A549 (cell line): ENCODE data around the gene SIRT2. TPM values are rescaled to one million over a fixed set of nuclear protein-coding genes. Genes with fewer than 3 reads are reported as not detected.

Experiments used
- ATAC-seq, 2 experiments: fragments of 200-7000 bp in 1 of 2; fragments of >200 bp in 1 of 2; cut with Nextera tagmentation in 1 of 2; cut with Tn5 transposase in 1 of 2; 3 replicates each; pipeline versions ENCODE4 v1.8.0 to v1.9.1; 2018 to 2020; ENCODE audit warnings: mild to moderate bottlenecking in 1 of 2, moderate library complexity in 1 of 2
- CTCF ChIA-PET: fragments of 300-600 bp; sonication (Branson Sonifier 250); formaldehyde crosslinking; extraction: SDS; loops from one replicate; lab custom pipeline; 2021; ENCODE audit warnings: antibody characterized with exemption, inconsistent platforms; lab: Yijun Ruan, JAX
- POLR2A ChIA-PET: fragments of 350-600 bp; formaldehyde crosslinking; extraction: SDS; loops from one replicate; lab custom pipeline; 2021; ENCODE audit warnings: antibody characterized with exemption, inconsistent platforms; lab: Yijun Ruan, JAX
- DNase-seq, 2 experiments: peaks; one replicate each; pipeline versions ENCODE4 v3.0.0 to v3.0.0-alpha.2; 2011 to 2016; ENCODE audit warnings: low read depth in 1 of 2, low spot score in 1 of 2
- FAIRE-seq: peaks from 2 replicates; lab custom pipeline; 2011; peaks lifted over from hg19 to GRCh38; lab: Jason Lieb, UNC
- H3K27ac ChIP-seq, 2 experiments: fragments of >200 bp; sonication (Bioruptor Twin); formaldehyde crosslinking; 3 replicates each; pipeline ENCODE4 v1.5.1; 2016 to 2017
- H3K4me1 ChIP-seq: fragments of >200 bp; sonication (Bioruptor Twin); formaldehyde crosslinking; 3 replicates; pipeline ENCODE4 v1.6.1; 2016
- H3K4me2 ChIP-seq: fragments of >200 bp; sonication (Bioruptor Twin); formaldehyde crosslinking; 3 replicates; pipeline ENCODE4 v1.6.1; 2016
- H3K4me3 ChIP-seq: fragments of >200 bp; sonication (Bioruptor Twin); formaldehyde crosslinking; 3 replicates; pipeline ENCODE4 v1.5.1; 2016
- H3K9me3 ChIP-seq: fragments of >200 bp; sonication (Bioruptor Twin); formaldehyde crosslinking; 3 replicates; pipeline ENCODE4 v1.6.1; 2016
- CBX2 ChIP-seq: fragments of 200-600 bp; sonication (generic); IDR thresholded peaks from 2 replicates; pipeline ENCODE4 v1.6.1; 2016; ENCODE audit warnings: low read depth, mild to moderate bottlenecking, borderline replicate concordance
- CBX8 ChIP-seq: fragments of 200-600 bp; sonication (generic); IDR thresholded peaks from 2 replicates; pipeline ENCODE4 v1.6.1; 2016
- CEBPB ChIP-seq, 2 experiments: fragments of >200 bp in 1 of 2; sonication (Bioruptor Twin) in 1 of 2; formaldehyde crosslinking in 1 of 2; IDR thresholded peaks; 2 replicates each; pipeline ENCODE4 v1.6.1; 2012 to 2016
- EHMT2 ChIP-seq: fragments of 200-600 bp; sonication (generic); IDR thresholded peaks from 2 replicates; pipeline ENCODE4 v1.6.1; 2016; ENCODE audit warnings: antibody characterized with exemption, low read depth, mild to moderate bottlenecking, moderate library complexity
- EP300 ChIP-seq, 2 experiments: fragments of >200 bp; sonication (Bioruptor Twin); formaldehyde crosslinking; IDR thresholded peaks; 2 replicates in 1 of 2; 3 replicates in 1 of 2; pipeline ENCODE4 v1.6.1; 2016 to 2017
- FOSL2 ChIP-seq, 2 experiments: fragments of 450-650 bp in 1 of 2; fragments of >200 bp in 1 of 2; sonication (Bioruptor Twin) in 1 of 2; formaldehyde crosslinking; IDR thresholded peaks; 2 replicates each; pipeline versions ENCODE4 v1.5.0 to v1.6.1; 2016 to 2020; ENCODE audit warnings: mild to moderate bottlenecking in 1 of 2, moderate library complexity in 1 of 2
- HDAC2 ChIP-seq: fragments of 200-600 bp; sonication (generic); IDR thresholded peaks from 2 replicates; pipeline ENCODE4 v1.6.1; 2016
- HOXB13 ChIP-seq: fragments of 250-450 bp; sonication (Bioruptor Pico); IDR thresholded peaks from 2 replicates; pipeline ENCODE4 v1.5.0; 2020; ENCODE audit warnings: low read depth, mild to moderate bottlenecking, moderate library complexity
- HOXB5 ChIP-seq: fragments of 250-450 bp; sonication (Bioruptor Pico); IDR thresholded peaks from 2 replicates; pipeline ENCODE4 v1.5.0; 2020; ENCODE audit warnings: mild to moderate bottlenecking, moderate library complexity
- JUN ChIP-seq, 2 experiments: fragments of >200 bp; sonication (Bioruptor Twin); formaldehyde crosslinking; IDR thresholded peaks; 2 replicates in 1 of 2; 3 replicates in 1 of 2; pipeline ENCODE4 v1.6.1; 2016 to 2017
- JUNB ChIP-seq: fragments of >200 bp; sonication (Bioruptor Twin); formaldehyde crosslinking; IDR thresholded peaks from 2 replicates; pipeline ENCODE4 v1.6.1; 2016
- KDM1A ChIP-seq: fragments of 200-600 bp; sonication (generic); IDR thresholded peaks from 2 replicates; pipeline ENCODE4 v1.6.1; 2016; ENCODE audit warnings: low read depth, mild to moderate bottlenecking
- KDM5A ChIP-seq: fragments of 200-600 bp; sonication (generic); IDR thresholded peaks from 2 replicates; pipeline ENCODE4 v1.6.1; 2016; ENCODE audit warnings: antibody characterized with exemption, mild to moderate bottlenecking
- MAFK ChIP-seq: fragments of 450-650 bp; IDR thresholded peaks from 2 replicates; pipeline ENCODE4 v1.6.1; 2014; ENCODE audit not compliant: partially characterized antibody
- MAZ ChIP-seq: fragments of 150-350 bp; IDR thresholded peaks from 2 replicates; pipeline ENCODE4 v1.6.1; 2014; ENCODE audit warnings: antibody characterized with exemption, low read depth, low read length, borderline replicate concordance
- NPAS2 ChIP-seq: fragments of 250-450 bp; sonication (Bioruptor Pico); IDR thresholded peaks from 2 replicates; pipeline ENCODE4 v1.8.0; 2022; ENCODE audit warnings: mild to moderate bottlenecking, moderate library complexity, borderline replicate concordance
- PHF8 ChIP-seq: fragments of 200-600 bp; sonication (generic); IDR thresholded peaks from 2 replicates; pipeline ENCODE4 v1.6.1; 2016; ENCODE audit warnings: low read depth, mild to moderate bottlenecking, antibody characterized with exemption, moderate library complexity, borderline replicate concordance
- POLR2A ChIP-seq: IDR thresholded peaks from 2 replicates; pipeline ENCODE4 v1.6.1; 2012; ENCODE audit warnings: mild to moderate bottlenecking, low read length
- RAD21 ChIP-seq, 2 experiments: fragments of >200 bp in 1 of 2; sonication (Bioruptor Twin) in 1 of 2; formaldehyde crosslinking in 1 of 2; IDR thresholded peaks in 1 of 2; conservative IDR thresholded peaks in 1 of 2; 2 replicates in 1 of 2; 3 replicates in 1 of 2; pipeline ENCODE4 v1.6.1; 2012 to 2018; ENCODE audit warnings: inconsistent platforms in 1 of 2
- RCOR1 ChIP-seq: fragments of 150-350 bp; IDR thresholded peaks from 2 replicates; pipeline ENCODE4 v1.6.1; 2014; ENCODE audit warnings: antibody characterized with exemption, low read length, low read depth
- RFX5 ChIP-seq: fragments of 450-650 bp; IDR thresholded peaks from 2 replicates; pipeline ENCODE4 v1.7.1; 2014; ENCODE audit warnings: antibody characterized with exemption, mild to moderate bottlenecking, moderate library complexity
- TFCP2L1 ChIP-seq: fragments of 250-450 bp; sonication (Bioruptor Pico); IDR thresholded peaks from 2 replicates; pipeline ENCODE4 v1.5.0; 2021; ENCODE audit warnings: mild to moderate bottlenecking
- TP53 ChIP-seq: fragments of 250-450 bp; sonication (Bioruptor Pico); IDR thresholded peaks from 2 replicates; pipeline ENCODE4 v1.5.0; 2021; ENCODE audit warnings: mild to moderate bottlenecking, moderate library complexity
- ZC3H11A ChIP-seq: fragments of 450-650 bp; IDR thresholded peaks from 2 replicates; pipeline ENCODE4 v1.6.1; 2014; ENCODE audit warnings: antibody characterized with exemption, mild to moderate bottlenecking
- ZNF302 ChIP-seq: fragments of 250-450 bp; sonication (Bioruptor Pico); IDR thresholded peaks from 2 replicates; pipeline ENCODE4 v1.9.0; 2021; ENCODE audit warnings: inconsistent platforms, mild to moderate bottlenecking, moderate library complexity
- WGBS: methylation state at CpG from one replicate; pipeline ENCODE4 v1.1.6; 2017; ENCODE audit errors: missing lambda C conversion rate; 5-methylcytosine and 5-hydroxymethylcytosine counted together
- polyA plus RNA-seq, 4 experiments: library from polyadenylated mRNA; depleted of rRNA in 3 of 4; stranded (reverse); fragments of >200 nt; fragmentation: RNase III in 1 of 4; extraction: RNeasy Plus Mini Kit Qiagen cat#74134 plus additional on column Dnase treatment in 1 of 4; gene quantifications; 2 replicates in 3 of 4; 3 replicates in 1 of 4; pipeline ENCODE4 v1.2.3, GENCODE V29; 2011 to 2017
- TF ChIP-seq, protein P1 (sequence below): IDR thresholded peaks from 2 replicates; pipeline ENCODE4 v1.6.1; 2012
- TF ChIP-seq, protein P2 (sequence below): IDR thresholded peaks from 2 replicates; pipeline ENCODE4 v1.6.1; 2012
- TF ChIP-seq, protein P3 (sequence below): fragments of 450-650 bp; IDR thresholded peaks from 2 replicates; pipeline ENCODE4 v1.6.1; 2014; ENCODE audit warnings: antibody characterized with exemption
- TF ChIP-seq, protein P4 (sequence below): fragments of >200 bp; sonication (Bioruptor Twin); formaldehyde crosslinking; IDR thresholded peaks from 3 replicates; pipeline ENCODE4 v1.5.1; 2016
- TF ChIP-seq, protein P5 (sequence below): fragments of 250-450 bp; sonication (Bioruptor Pico); IDR thresholded peaks from 2 replicates; pipeline ENCODE4 v1.5.0; 2021; ENCODE audit warnings: mild to moderate bottlenecking, moderate library complexity, borderline replicate concordance

The SIRT2 gene
- polyA plus RNA-seq, 2 of the 4 experiments (the other 2 are of a cell fraction): 28.6 to 30.4 TPM

DNA sequence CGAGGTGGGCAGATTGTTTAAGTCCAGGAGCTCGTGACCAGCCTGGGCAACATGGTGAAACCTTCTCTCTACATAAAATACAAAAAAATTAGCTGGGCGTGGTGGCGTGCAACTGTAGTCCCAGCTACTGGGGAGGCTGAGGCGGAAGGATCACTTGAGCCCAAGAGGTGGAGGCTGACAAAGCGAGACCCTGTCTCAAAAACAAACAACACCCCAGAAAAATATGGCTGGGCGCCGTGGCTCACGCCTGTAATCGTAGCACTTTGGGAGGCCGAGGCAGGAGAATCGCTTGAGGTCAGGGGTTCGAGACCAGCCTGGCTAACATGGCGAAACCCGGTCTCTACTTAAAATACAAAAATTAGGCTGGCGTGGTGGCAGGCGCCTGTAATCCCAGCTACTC is 46.2 kb downstream of the SIRT2 start:
- TF ChIP-seq TFCP2L1 (CRISPR knock-in tag) (no peak; the same call in 1 of the 2 replicates), RAD21 (conservative IDR thresholded peaks at IDR 0.05 in 1 of 2, IDR thresholded peaks at IDR 0.05 in 1 of 2) (no peak), MAFK (no peak), CEBPB (IDR thresholded peaks at IDR 0.05) (no peak), HOXB13 (no peak), JUNB (no peak), EP300 (IDR thresholded peaks at IDR 0.05) (no peak), ZC3H11A (no peak), KDM5A (no peak), POLR2A (no peak), EHMT2 (no peak), MAZ (no peak), FOSL2 (IDR thresholded peaks at IDR 0.05) (no peak), FOSL2 (CRISPR knock-in tag; IDR thresholded peaks at IDR 0.05) (no peak)
- TF ChIP-seq, protein P1, sequence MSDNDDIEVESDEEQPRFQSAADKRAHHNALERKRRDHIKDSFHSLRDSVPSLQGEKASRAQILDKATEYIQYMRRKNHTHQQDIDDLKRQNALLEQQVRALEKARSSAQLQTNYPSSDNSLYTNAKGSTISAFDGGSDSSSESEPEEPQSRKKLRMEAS: no peak
- TF ChIP-seq, protein P2, sequence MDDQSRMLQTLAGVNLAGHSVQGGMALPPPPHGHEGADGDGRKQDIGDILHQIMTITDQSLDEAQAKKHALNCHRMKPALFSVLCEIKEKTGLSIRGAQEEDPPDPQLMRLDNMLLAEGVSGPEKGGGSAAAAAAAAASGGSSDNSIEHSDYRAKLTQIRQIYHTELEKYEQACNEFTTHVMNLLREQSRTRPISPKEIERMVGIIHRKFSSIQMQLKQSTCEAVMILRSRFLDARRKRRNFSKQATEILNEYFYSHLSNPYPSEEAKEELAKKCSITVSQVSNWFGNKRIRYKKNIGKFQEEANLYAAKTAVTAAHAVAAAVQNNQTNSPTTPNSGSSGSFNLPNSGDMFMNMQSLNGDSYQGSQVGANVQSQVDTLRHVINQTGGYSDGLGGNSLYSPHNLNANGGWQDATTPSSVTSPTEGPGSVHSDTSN: no peak
- DNase-seq: no peak
- Histone ChIP-seq H3K9me3 (no peaks in the 10 kb centered on the region), H3K4me2 (peak overlapping the region; percentile 70), H3K27ac (peak overlapping the region; percentile 93 to 95), H3K4me3 (peak overlapping the region; percentile 64), H3K4me1 (peaks cover 18% of the 10 kb centered on the region)
- 83% methylated on average over 17 of the region's 17 CpGs for WGBS
- ATAC-seq: no peak
- CTCF ChIA-PET: interaction anchor here (0.7 to 4.3 kb wide), 21 partner anchors 10 to 450 kb away, joined by 3 to 51 read pairs (median 4); partner anchors contain the start of genes ECH1, FAM98C, MRPS12 and SARS2
- POLR2A ChIA-PET: interaction anchor here (0.6 to 3.2 kb wide), 16 partner anchors 10 to 237 kb away, joined by 3 to 26 read pairs (median 5); partner anchors contain the start of genes ECH1, EIF3K, MRPS12 and NFKBIB
- no peak for FAIRE-seq

DNA sequence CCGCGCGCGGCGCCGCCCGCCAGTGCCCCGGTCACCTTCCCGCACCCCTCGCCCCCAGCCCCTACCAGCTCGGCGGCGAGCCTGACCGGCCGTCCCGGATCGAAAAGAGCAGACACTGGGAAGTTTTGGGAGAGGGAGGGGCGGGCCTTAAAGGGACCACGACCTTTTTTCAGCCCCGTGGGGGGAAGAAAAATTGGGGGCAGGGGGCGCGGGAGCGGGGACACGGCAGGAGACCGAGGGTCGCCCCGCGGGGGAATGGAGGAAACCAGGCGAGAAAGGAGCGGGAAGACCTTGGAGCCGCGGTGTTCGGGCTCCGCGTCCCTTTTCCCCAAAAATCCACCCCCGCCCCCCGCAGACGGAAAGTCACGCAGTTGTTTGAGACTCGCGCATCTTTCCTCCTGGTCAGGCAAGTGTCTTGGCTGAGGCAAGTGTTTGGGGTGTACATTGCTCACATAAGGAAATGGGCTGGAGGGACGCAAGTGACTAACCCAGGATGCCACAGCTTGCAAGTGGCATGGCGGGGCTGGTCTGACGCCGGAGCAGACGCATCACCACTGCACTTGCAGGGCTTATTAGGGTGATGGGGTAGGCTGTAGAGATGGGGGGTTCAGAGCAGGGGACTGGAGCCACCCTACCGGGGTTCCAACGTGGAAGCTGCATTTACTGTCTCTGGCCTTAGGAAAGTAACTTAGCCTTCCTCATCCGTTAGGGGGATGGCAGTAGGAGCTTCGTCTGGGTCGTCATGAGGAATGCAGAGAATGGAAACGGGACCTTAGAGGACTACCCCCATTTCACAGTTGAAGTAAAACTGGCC is 47.0 kb downstream of the SIRT2 start:
- ChIA-PET CTCF (interaction anchor here (0.6 to 4.3 kb wide), 25 partner anchors 10 to 449 kb away, joined by 3 to 51 read pairs (median 4); partner anchors contain the start of genes ECH1, FAM98C, MRPS12 and SARS2), POLR2A (interaction anchor here (0.6 to 3.2 kb wide), 22 partner anchors 10 to 478 kb away, joined by 3 to 26 read pairs (median 5); partner anchors contain the start of genes ACTN4, ECH1, EIF3K and FAM98C)
- DNase-seq (peak; percentile 86 to 89), ATAC-seq (peak; percentile 4 to 20), FAIRE-seq (peak; percentile 96)
- 2% methylated on average over 31 of the region's 52 CpGs for WGBS
- peak overlapping the region; percentile 64 for H3K4me3 ChIP-seq
- peaks cover 25% of the 10 kb centered on the region for H3K4me1 ChIP-seq
- H3K27ac ChIP-seq: peak overlapping the region; percentile 93 to 95
- no peaks in the 10 kb centered on the region for H3K9me3 ChIP-seq
- peak overlapping the region; percentile 70 for H3K4me2 ChIP-seq
- TF ChIP-seq, protein P3, sequence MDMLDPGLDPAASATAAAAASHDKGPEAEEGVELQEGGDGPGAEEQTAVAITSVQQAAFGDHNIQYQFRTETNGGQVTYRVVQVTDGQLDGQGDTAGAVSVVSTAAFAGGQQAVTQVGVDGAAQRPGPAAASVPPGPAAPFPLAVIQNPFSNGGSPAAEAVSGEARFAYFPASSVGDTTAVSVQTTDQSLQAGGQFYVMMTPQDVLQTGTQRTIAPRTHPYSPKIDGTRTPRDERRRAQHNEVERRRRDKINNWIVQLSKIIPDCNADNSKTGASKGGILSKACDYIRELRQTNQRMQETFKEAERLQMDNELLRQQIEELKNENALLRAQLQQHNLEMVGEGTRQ: no peak
- no peak for TF ChIP-seq HOXB5
- TF ChIP-seq, protein P2: peak; percentile 70; the same call in 1 of the 2 replicates
- TF ChIP-seq NPAS2: no peak
- no peak for TF ChIP-seq KDM5A
- TF ChIP-seq HOXB13: no peak
- TF ChIP-seq, protein P4, sequence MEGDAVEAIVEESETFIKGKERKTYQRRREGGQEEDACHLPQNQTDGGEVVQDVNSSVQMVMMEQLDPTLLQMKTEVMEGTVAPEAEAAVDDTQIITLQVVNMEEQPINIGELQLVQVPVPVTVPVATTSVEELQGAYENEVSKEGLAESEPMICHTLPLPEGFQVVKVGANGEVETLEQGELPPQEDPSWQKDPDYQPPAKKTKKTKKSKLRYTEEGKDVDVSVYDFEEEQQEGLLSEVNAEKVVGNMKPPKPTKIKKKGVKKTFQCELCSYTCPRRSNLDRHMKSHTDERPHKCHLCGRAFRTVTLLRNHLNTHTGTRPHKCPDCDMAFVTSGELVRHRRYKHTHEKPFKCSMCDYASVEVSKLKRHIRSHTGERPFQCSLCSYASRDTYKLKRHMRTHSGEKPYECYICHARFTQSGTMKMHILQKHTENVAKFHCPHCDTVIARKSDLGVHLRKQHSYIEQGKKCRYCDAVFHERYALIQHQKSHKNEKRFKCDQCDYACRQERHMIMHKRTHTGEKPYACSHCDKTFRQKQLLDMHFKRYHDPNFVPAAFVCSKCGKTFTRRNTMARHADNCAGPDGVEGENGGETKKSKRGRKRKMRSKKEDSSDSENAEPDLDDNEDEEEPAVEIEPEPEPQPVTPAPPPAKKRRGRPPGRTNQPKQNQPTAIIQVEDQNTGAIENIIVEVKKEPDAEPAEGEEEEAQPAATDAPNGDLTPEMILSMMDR: 0 out of 3 replicates have a peak, but pooled peaks have one; percentile 17
- TF ChIP-seq KDM1A: no peak
- no peak for TF ChIP-seq CBX2
- peak; percentile 47 to 80 for TF ChIP-seq JUN (IDR thresholded peaks at IDR 0.05)
- peak; percentile 62 for TF ChIP-seq PHF8
- TF ChIP-seq RCOR1: no peak
- peak; percentile 85; the same call in 1 of the 2 replicates for TF ChIP-seq TP53 (CRISPR knock-in tag)
- no peak for TF ChIP-seq CBX8
- no peak for TF ChIP-seq ZNF302
- TF ChIP-seq, protein P5, sequence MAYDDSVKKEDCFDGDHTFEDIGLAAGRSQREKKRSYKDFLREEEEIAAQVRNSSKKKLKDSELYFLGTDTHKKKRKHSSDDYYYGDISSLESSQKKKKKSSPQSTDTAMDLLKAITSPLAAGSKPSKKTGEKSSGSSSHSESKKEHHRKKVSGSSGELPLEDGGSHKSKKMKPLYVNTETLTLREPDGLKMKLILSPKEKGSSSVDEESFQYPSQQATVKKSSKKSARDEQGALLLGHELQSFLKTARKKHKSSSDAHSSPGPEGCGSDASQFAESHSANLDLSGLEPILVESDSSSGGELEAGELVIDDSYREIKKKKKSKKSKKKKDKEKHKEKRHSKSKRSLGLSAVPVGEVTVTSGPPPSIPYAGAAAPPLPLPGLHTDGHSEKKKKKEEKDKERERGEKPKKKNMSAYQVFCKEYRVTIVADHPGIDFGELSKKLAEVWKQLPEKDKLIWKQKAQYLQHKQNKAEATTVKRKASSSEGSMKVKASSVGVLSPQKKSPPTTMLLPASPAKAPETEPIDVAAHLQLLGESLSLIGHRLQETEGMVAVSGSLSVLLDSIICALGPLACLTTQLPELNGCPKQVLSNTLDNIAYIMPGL (CRISPR knock-in tag): 0 out of 2 replicates have a peak, but pooled peaks have one; percentile 26
- no peak for TF ChIP-seq RFX5
- TF ChIP-seq HDAC2: no peak
